Measurements from ENCODE around the gene GAREM1.

The GAREM1 gene

DNA sequence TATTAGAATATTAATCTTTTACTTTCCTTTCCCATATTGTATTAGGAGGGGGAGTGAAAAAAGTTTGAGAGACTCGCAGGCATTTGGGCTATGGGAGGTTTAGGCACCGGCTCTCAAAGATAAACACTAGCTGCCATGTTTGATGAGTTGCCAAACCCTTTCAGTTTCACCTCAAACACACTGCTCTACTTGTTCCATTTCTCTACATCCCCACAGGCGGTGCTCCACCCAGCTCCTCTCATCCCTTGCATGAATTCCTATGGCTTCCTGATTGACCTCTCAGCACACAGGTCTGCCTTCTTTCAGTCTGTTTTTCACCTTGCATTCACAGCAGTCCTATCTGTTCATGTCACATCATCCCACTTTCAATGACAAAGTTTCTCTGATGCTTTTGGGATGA, 215.1 kb downstream of the GAREM1 start:
- Histone ChIP-seq H3K79me2 (ENCODE audit: insufficient read depth, low read length) (no peaks in the 10 kb centered on the region), H2AFZ (ENCODE audit: low read depth, low read length) (no peak overlapping the region), H3K9me3 (ENCODE audit: insufficient read depth, low read length, severe bottlenecking) (no peaks in the 10 kb centered on the region), H4K20me1 (ENCODE audit: insufficient read depth, low read length) (no peaks in the 10 kb centered on the region), H3K4me2 (ENCODE audit: insufficient read depth, low read length) (no peak overlapping the region), H3K9ac (ENCODE audit: low read depth, low read length) (no peak overlapping the region), H3K27me3 (ENCODE audit: insufficient read depth, low read length, poor library complexity) (peaks cover 2% of the 10 kb centered on the region), H3K27ac (ENCODE audit: low read length) (no peak overlapping the region), H3K4me1 (ENCODE audit: insufficient read depth, low read length) (no peaks in the 10 kb centered on the region), H3K4me3 (ENCODE audit: low read depth in 1 of 2, low read length in 2 of 2) (no peak overlapping the region), H3K36me3 (ENCODE audit: insufficient read depth, low read length) (no peaks in the 10 kb centered on the region)
- DNase-seq (no peak), ATAC-seq (ENCODE audit: insufficient read depth, low read depth) (no peak)
- TF ChIP-seq CTCF (IDR thresholded peaks at IDR 0.05; ENCODE audit: borderline replicate concordance, extremely low read depth, low read length, poor library complexity, severe bottlenecking) = no peak
- TF ChIP-seq EZH2 (IDR thresholded peaks at IDR 0.05; ENCODE audit: borderline replicate concordance, low read depth, low read length, severe bottlenecking) = no peak

GRCh38 chr18:32252141-32252860, 218.4 kb downstream of the GAREM1 start:
- Histone ChIP-seq H3K36me3 (ENCODE audit: insufficient read depth, low read length) (no peaks in the 10 kb centered on the region), H3K27me3 (ENCODE audit: insufficient read depth, low read length, poor library complexity) (peaks cover 6% of the 10 kb centered on the region), H3K4me2 (ENCODE audit: insufficient read depth, low read length) (no peak overlapping the region), H3K4me1 (ENCODE audit: insufficient read depth, low read length) (no peaks in the 10 kb centered on the region), H2AFZ (ENCODE audit: low read depth, low read length) (no peak overlapping the region), H3K9ac (ENCODE audit: low read depth, low read length) (no peak overlapping the region), H3K9me3 (ENCODE audit: insufficient read depth, low read length, severe bottlenecking) (no peaks in the 10 kb centered on the region), H4K20me1 (ENCODE audit: insufficient read depth, low read length) (no peaks in the 10 kb centered on the region), H3K79me2 (ENCODE audit: insufficient read depth, low read length) (no peaks in the 10 kb centered on the region), H3K27ac (ENCODE audit: low read length) (no peak overlapping the region), H3K4me3 (ENCODE audit: low read depth in 1 of 2, low read length in 2 of 2) (no peak overlapping the region)
- TF ChIP-seq EZH2 (IDR thresholded peaks at IDR 0.05; ENCODE audit: borderline replicate concordance, low read depth, low read length, severe bottlenecking) (no peak), CTCF (IDR thresholded peaks at IDR 0.05; ENCODE audit: borderline replicate concordance, extremely low read depth, low read length, poor library complexity, severe bottlenecking) (no peak)
- ATAC-seq (ENCODE audit: insufficient read depth, low read depth) (no peak), DNase-seq (no peak)

GRCh38 chr18:32251466-32251865, 219.2 kb downstream of the GAREM1 start:
- no peak overlapping the region for H3K4me3 ChIP-seq (ENCODE audit: low read depth in 1 of 2, low read length in 2 of 2)
- H3K4me2 ChIP-seq (ENCODE audit: insufficient read depth, low read length) = no peak overlapping the region
- no peaks in the 10 kb centered on the region for H3K36me3 ChIP-seq (ENCODE audit: insufficient read depth, low read length)
- H3K9me3 ChIP-seq (ENCODE audit: insufficient read depth, low read length, severe bottlenecking) = no peaks in the 10 kb centered on the region
- H3K9ac ChIP-seq (ENCODE audit: low read depth, low read length) = no peak overlapping the region
- no peaks in the 10 kb centered on the region for H4K20me1 ChIP-seq (ENCODE audit: insufficient read depth, low read length)
- H3K79me2 ChIP-seq (ENCODE audit: insufficient read depth, low read length) = no peaks in the 10 kb centered on the region
- no peak for ATAC-seq (ENCODE audit: insufficient read depth, low read depth)
- H3K27ac ChIP-seq (ENCODE audit: low read length) = no peak overlapping the region
- H2AFZ ChIP-seq (ENCODE audit: low read depth, low read length) = no peak overlapping the region
- no peak for DNase-seq
- no peaks in the 10 kb centered on the region for H3K4me1 ChIP-seq (ENCODE audit: insufficient read depth, low read length)
- H3K27me3 ChIP-seq (ENCODE audit: insufficient read depth, low read length, poor library complexity) = peaks cover 6% of the 10 kb centered on the region
- TF ChIP-seq CTCF (IDR thresholded peaks at IDR 0.05; ENCODE audit: borderline replicate concordance, extremely low read depth, low read length, poor library complexity, severe bottlenecking) (no peak), EZH2 (IDR thresholded peaks at IDR 0.05; ENCODE audit: borderline replicate concordance, low read depth, low read length, severe bottlenecking) (no peak)

Data from DND-41 (cell line).